Measurements from ENCODE around the gene PLCB2. TPM values are rescaled to one million over a fixed set of nuclear protein-coding genes. Genes with fewer than 3 reads are reported as not detected.

The PLCB2 gene
- total RNA-seq, 1 experiment from 2014 or later = 0.92 TPM

GRCh38 chr15:40253167-40253790 lies 54.5 kb downstream of the PLCB2 start:
- BruUV-seq (replicated peaks) = no TSS peak
- H3K4me2 ChIP-seq = peak overlapping the region; percentile 78
- no peak for DNase-seq
- H3K4me1 ChIP-seq (replicated peaks; ENCODE audit: insufficient read depth) = peaks cover 33% of the 10 kb centered on the region
- no peaks in the 10 kb centered on the region for H3K36me3 ChIP-seq (ENCODE audit: low read depth)
- H3K79me2 ChIP-seq (ENCODE audit: low read depth) = no peaks in the 10 kb centered on the region
- POLR2A ChIA-PET (ENCODE audit: unreplicated experiment) = no interaction called here
- no peak overlapping the region for H3K27ac ChIP-seq
- no peak for TF ChIP-seq EZH2 (IDR thresholded peaks at IDR 0.05; ENCODE audit: low read depth)
- no peak for TF ChIP-seq CTCF (conservative IDR thresholded peaks at IDR 0.05)
- H3K4me3 ChIP-seq = peak overlapping the region; percentile 68
- no peaks in the 10 kb centered on the region for H3K27me3 ChIP-seq (ENCODE audit: insufficient read depth, low read depth)
- peak overlapping the region; percentile 79 for H2AFZ ChIP-seq
- intact Hi-C loops (cut with micrococcal nuclease; ENCODE audit: unreplicated experiment) = loop anchor here (10.0 kb wide), 1 partner anchor 148 kb away; the partner anchor contains the start of gene BMF
- no peaks in the 10 kb centered on the region for H3K9me3 ChIP-seq (ENCODE audit: insufficient read depth, low read depth)
- H3K9me2 ChIP-seq (ENCODE audit: insufficient read depth) = no peaks in the 10 kb centered on the region
- CTCF ChIA-PET = no interaction called here
- H3F3A ChIP-seq (ENCODE audit: insufficient read depth, low read depth) = peaks cover 28% of the 10 kb centered on the region
- H4K20me1 ChIP-seq (ENCODE audit: insufficient read depth) = no peaks in the 10 kb centered on the region

GRCh38 chr15:40252438-40253166 lies 55.1 kb downstream of the PLCB2 start:
- H3K79me2 ChIP-seq (ENCODE audit: low read depth) = no peaks in the 10 kb centered on the region
- H3F3A ChIP-seq (ENCODE audit: insufficient read depth, low read depth) = peaks cover 21% of the 10 kb centered on the region
- peak overlapping the region; percentile 68 for H3K4me3 ChIP-seq
- ChIA-PET POLR2A (ENCODE audit: unreplicated experiment) (no interaction called here), CTCF (no interaction called here)
- peak overlapping the region; percentile 79 for H2AFZ ChIP-seq
- H3K36me3 ChIP-seq (ENCODE audit: low read depth) = no peaks in the 10 kb centered on the region
- peaks cover 26% of the 10 kb centered on the region for H3K4me1 ChIP-seq (replicated peaks; ENCODE audit: insufficient read depth)
- intact Hi-C loops (cut with micrococcal nuclease; ENCODE audit: unreplicated experiment) = loop anchor here (10.0 kb wide), 1 partner anchor 148 kb away; the partner anchor contains the start of gene BMF
- no peaks in the 10 kb centered on the region for H3K9me2 ChIP-seq (ENCODE audit: insufficient read depth)
- DNase-seq = peak in 1 of 2 experiments; percentile 48
- BruUV-seq (replicated peaks) = no TSS peak
- H3K27me3 ChIP-seq (ENCODE audit: insufficient read depth, low read depth) = no peaks in the 10 kb centered on the region
- no peaks in the 10 kb centered on the region for H4K20me1 ChIP-seq (ENCODE audit: insufficient read depth)
- H3K4me2 ChIP-seq = peak overlapping the region; percentile 78
- no peak overlapping the region for H3K27ac ChIP-seq
- TF ChIP-seq EZH2 (IDR thresholded peaks at IDR 0.05; ENCODE audit: low read depth) = no peak
- no peaks in the 10 kb centered on the region for H3K9me3 ChIP-seq (ENCODE audit: insufficient read depth, low read depth)

GRCh38 chr15:40252141-40252437 lies 55.6 kb downstream of the PLCB2 start:
- H3K4me1 ChIP-seq (replicated peaks; ENCODE audit: insufficient read depth) = peaks cover 21% of the 10 kb centered on the region
- no peaks in the 10 kb centered on the region for H4K20me1 ChIP-seq (ENCODE audit: insufficient read depth)
- no peaks in the 10 kb centered on the region for H3K9me2 ChIP-seq (ENCODE audit: insufficient read depth)
- no peak overlapping the region; the same call in 1 of the 2 replicates for H3K4me3 ChIP-seq
- no peaks in the 10 kb centered on the region for H3K79me2 ChIP-seq (ENCODE audit: low read depth)
- ChIA-PET CTCF (no interaction called here), POLR2A (ENCODE audit: unreplicated experiment) (no interaction called here)
- no peak overlapping the region for H3K27ac ChIP-seq
- H3K36me3 ChIP-seq (ENCODE audit: low read depth) = no peaks in the 10 kb centered on the region
- no peaks in the 10 kb centered on the region for H3K27me3 ChIP-seq (ENCODE audit: insufficient read depth, low read depth)
- H2AFZ ChIP-seq = no peak overlapping the region
- intact Hi-C loops (cut with micrococcal nuclease; ENCODE audit: unreplicated experiment) = loop anchor here (10.0 kb wide), 1 partner anchor 147 kb away; the partner anchor contains the start of gene BMF
- H3K4me2 ChIP-seq = peak overlapping the region; percentile 78; the same call in 1 of the 2 replicates
- no peaks in the 10 kb centered on the region for H3K9me3 ChIP-seq (ENCODE audit: insufficient read depth, low read depth)
- no peak for DNase-seq
- no TSS peak for BruUV-seq (replicated peaks)
- TF ChIP-seq EZH2 (IDR thresholded peaks at IDR 0.05; ENCODE audit: low read depth) = no peak
- TF ChIP-seq CTCF (conservative IDR thresholded peaks at IDR 0.05) = no peak
- H3F3A ChIP-seq (ENCODE audit: insufficient read depth, low read depth) = peaks cover 20% of the 10 kb centered on the region
